Spinal cord (tissue), 10 donors: ENCODE data around the gene MAML2. TPM values are rescaled to one million over a fixed set of nuclear protein-coding genes. Genes with fewer than 3 reads are reported as not detected.

Experiments
- DNase-seq, 6 donors: peaks; one replicate each; pipeline versions ENCODE4 v3.0.0 to v3.0.0-alpha.2; 2013 to 2015; ENCODE audit warnings: low spot score in 6 of 6, low read depth in 4 of 6
- H3K27ac ChIP-seq: one replicate; pipeline ENCODE4 v1.5.1; 2013; ENCODE audit warnings: low read depth, low read length, control low read depth
- H3K27me3 ChIP-seq: one replicate; pipeline ENCODE4 v1.6.1; 2013; ENCODE audit warnings: low read length; ENCODE audit not compliant: control insufficient read depth, insufficient read depth
- H3K36me3 ChIP-seq: one replicate; pipeline ENCODE4 v1.6.1; 2013; ENCODE audit warnings: low read length; ENCODE audit not compliant: control insufficient read depth, insufficient read depth
- H3K4me1 ChIP-seq: one replicate; pipeline ENCODE4 v1.6.1; 2013; ENCODE audit warnings: low read length; ENCODE audit not compliant: control insufficient read depth, insufficient read depth
- H3K4me3 ChIP-seq: one replicate; pipeline ENCODE4 v1.5.1; 2013; ENCODE audit warnings: low read depth, low read length, control low read depth
- H3K9me3 ChIP-seq: one replicate; pipeline ENCODE4 v1.6.1; 2013; ENCODE audit warnings: low read length; ENCODE audit not compliant: control insufficient read depth, insufficient read depth
- WGBS: methylation state at CpG from one replicate; pipeline ENCODE4 v1.1.5; 2013; ENCODE audit warnings: missing lambda C conversion rate; ENCODE audit not compliant: insufficient coverage; 5-methylcytosine and 5-hydroxymethylcytosine counted together
- polyA plus RNA-seq, 2 donors: library from polyadenylated mRNA; unstranded; fragments of 120-200 nt; gene quantifications; one replicate each; pipeline ENCODE4 v1.2.1, GENCODE V29; 2013; ENCODE audit not compliant: insufficient read length in 2 of 2
- total RNA-seq, 2 donors: library from RNA; depleted of rRNA in 1 of 2; stranded (reverse); fragments of 120-200 nt in 1 of 2; fragments of >200 nt in 1 of 2; gene quantifications; one replicate each; pipeline versions ENCODE4 v1.2.3 to v1.2.4, GENCODE V29; 2013 to 2014
- donor health status: healthy.

MAML2 gene
- total and polyA plus RNA-seq, 4 donors: 16.7 to 25.5 (median 18.7) TPM

DNA sequence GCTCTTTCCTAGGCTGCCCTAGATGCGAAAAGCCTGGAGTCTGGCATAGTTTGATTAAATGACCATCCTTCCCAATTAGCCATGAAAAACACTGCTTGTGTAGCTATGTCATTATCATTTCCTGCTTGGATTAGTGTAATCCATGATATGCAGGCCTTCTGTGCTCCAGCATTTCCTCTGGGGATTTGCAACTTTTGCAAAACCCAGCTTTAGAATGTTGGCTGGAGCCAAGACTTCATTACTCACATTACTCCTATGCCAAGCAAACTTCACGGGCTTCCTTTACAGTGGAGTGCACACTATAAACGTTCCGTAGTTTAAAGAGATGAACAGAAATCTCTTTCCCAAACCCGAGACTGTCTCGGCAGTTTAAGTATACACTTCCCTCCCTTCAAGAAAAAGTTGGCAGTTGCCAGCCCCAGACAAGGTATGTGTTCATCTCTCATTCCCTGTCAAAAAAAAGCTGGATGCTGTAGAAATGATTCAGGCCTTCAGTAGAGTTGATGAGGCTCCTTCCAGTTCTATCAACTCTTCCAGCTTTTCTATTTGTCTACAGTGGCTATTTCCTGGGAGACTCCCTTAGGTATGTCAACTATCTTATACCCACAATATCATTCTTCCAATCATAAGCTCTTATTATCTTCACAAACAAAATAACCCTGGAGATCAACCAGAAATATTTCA lies 180.0 kb downstream of the MAML2 start:
- H3K27me3 ChIP-seq: no peaks in the 10 kb centered on the region
- peaks cover 6% of the 10 kb centered on the region for H3K4me1 ChIP-seq
- H3K9me3 ChIP-seq: no peaks in the 10 kb centered on the region
- H3K27ac ChIP-seq: peak overlapping the region; percentile 0
- no peak overlapping the region for H3K4me3 ChIP-seq
- H3K36me3 ChIP-seq: no peaks in the 10 kb centered on the region
- WGBS: 47% methylated on average over 4 of the region's 6 CpGs
- DNase-seq: peak in 1 of 6 donors; percentile 80

DNA sequence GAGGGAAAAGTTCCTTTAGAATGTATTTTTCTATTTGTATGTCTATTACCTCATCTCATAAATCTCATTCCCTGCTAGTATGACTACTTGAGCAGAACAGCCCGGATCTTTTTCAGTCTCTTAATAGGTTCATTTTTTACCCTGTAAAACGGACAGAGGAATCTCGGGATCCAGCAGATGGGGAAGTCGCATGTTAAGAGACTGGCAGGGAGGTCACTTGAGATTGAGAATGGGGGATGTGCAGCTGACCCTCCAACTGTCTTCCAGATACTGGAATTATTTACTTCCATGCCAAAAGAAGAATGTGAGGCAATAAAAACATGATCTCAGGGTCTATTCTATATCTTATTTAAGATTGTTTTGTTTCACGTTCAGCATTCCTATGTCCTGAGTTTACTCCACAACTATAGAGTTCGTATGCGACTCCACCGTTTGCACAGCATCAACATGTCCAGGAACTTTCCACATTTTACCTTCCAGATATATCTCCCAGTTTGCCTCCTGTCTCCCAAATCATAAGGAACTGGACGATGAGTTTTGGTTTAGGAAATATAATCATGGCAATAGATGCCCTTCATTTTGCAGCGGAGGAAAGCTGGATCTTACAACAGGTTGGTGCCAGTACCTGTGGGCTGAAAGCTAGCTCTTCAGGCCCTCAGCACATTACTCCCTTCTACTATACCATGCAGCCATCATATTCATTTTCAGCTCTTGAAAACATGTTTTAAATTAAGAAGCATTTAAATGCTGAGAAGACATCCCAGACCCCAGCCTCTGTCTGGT lies 181.5 kb downstream of the MAML2 start:
- no peak overlapping the region for H3K27ac ChIP-seq
- H3K27me3 ChIP-seq: no peaks in the 10 kb centered on the region
- peaks cover 6% of the 10 kb centered on the region for H3K4me1 ChIP-seq
- H3K36me3 ChIP-seq: no peaks in the 10 kb centered on the region
- peak in 1 of 6 donors; percentile 45 for DNase-seq
- no peaks in the 10 kb centered on the region for H3K9me3 ChIP-seq
- no peak overlapping the region for H3K4me3 ChIP-seq
- WGBS: 100% methylated on average over 1 of the region's 10 CpGs

DNA sequence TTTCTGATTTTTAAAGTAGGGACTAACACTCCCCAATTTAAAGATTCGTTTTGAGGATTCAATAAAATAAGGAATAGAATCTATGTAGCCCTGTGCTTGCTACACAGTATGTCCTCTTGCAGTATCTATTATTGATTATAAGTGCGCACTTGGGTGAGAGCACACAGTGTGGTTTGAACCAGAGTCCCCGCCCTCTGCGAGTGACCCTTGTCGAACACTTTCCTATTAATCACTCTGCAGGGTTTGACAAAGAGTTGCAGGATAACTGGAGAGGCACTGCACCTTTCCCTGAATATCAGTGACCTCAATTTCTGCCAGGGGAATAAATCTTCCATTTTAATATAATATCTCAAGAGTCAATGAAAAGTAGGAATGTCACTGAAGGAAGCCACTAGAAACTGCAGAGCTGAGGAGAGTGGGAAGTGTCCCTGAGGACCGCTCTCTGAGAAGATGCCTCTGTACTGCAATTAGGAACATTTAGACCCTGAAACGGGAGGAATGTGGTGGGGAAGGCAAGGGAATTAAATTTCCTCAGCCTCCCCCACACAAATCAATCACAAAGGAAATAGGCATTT lies 182.2 kb downstream of the MAML2 start:
- Histone ChIP-seq H3K27me3 (no peaks in the 10 kb centered on the region), H3K4me3 (no peak overlapping the region), H3K27ac (no peak overlapping the region), H3K9me3 (no peaks in the 10 kb centered on the region), H3K4me1 (peaks cover 12% of the 10 kb centered on the region), H3K36me3 (no peaks in the 10 kb centered on the region)
- peak in 1 of 6 donors; percentile 48 for DNase-seq
- WGBS: 64% methylated on average over 3 of the region's 7 CpGs

DNA sequence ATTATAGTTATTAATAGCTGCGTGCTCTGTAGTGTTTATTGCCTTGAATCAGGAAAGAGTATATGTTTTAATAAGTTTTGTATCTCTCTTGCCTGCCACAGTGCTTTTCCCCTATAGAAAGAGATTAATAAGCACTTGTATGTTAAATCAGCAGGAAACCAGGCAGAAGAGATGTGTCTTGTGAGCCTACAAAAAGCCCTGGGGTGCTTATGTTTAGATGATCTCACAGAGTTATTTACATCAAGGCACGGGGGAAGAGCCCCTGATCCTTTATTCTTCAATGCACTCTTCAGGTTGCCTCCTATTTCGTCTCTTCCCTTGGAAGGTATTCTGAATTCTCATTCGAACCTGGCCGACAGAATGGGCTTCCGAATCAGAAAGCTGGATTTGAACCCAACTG lies 183.0 kb downstream of the MAML2 start:
- H3K9me3 ChIP-seq: no peaks in the 10 kb centered on the region
- no peaks in the 10 kb centered on the region for H3K36me3 ChIP-seq
- no peaks in the 10 kb centered on the region for H3K27me3 ChIP-seq
- peaks cover 16% of the 10 kb centered on the region for H3K4me1 ChIP-seq
- H3K27ac ChIP-seq: no peak overlapping the region
- 45% methylated on average over 3 of the region's 6 CpGs for WGBS
- no peak for DNase-seq
- no peak overlapping the region for H3K4me3 ChIP-seq

DNA sequence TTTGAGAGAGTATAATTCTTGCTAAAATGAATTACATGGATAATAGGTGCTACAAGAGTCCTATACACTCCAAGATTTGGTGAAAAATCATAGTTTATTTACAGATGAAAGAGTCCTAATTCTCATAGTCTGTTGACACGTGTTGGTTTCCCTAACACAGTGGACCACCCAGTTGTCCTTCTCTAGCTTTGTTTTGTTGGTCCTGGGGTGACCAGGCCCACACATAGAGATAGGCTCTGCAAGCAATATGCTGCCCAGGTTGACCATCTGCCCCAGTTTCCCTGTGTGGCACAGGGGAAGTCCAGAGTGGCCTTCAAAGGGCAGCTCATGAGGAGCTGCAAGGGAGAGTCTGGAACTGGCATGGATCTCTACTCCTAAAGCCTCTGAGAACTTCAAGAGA lies 184.9 kb downstream of the MAML2 start:
- Histone ChIP-seq H3K4me3 (no peak overlapping the region), H3K9me3 (no peaks in the 10 kb centered on the region), H3K27me3 (no peaks in the 10 kb centered on the region), H3K27ac (no peak overlapping the region), H3K4me1 (peaks cover 25% of the 10 kb centered on the region), H3K36me3 (no peaks in the 10 kb centered on the region)
- no peak for DNase-seq
- 89% methylated on average over 1 of the region's 1 CpG for WGBS

DNA sequence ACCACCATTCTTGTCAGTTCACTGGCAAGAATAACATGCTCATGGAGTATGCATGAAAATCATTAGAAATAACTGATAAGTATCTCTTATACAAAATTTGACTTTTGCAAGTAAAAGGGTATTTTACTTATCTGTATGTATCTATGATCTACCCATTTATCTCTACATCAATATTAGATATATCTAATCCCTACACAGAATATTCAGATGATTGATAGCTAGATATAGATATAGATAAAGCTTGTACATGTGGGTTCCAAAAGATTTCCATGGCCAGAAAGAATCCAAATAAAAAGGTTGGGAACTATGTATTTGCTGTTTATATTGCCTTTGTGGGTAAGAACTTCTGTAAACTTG lies 185.5 kb downstream of the MAML2 start:
- H3K27ac ChIP-seq: no peak overlapping the region

GRCh38 chr11:96156379-96156722 lies 186.6 kb downstream of the MAML2 start:
- no peak overlapping the region for H3K4me3 ChIP-seq
- H3K4me1 ChIP-seq: peaks cover 23% of the 10 kb centered on the region
- no peaks in the 10 kb centered on the region for H3K9me3 ChIP-seq
- H3K27me3 ChIP-seq: no peaks in the 10 kb centered on the region
- 43% methylated on average over 1 of the region's 3 CpGs for WGBS
- H3K27ac ChIP-seq: peak overlapping the region; percentile 87
- no peak for DNase-seq
- no peaks in the 10 kb centered on the region for H3K36me3 ChIP-seq

More for the DNA sequence above, 185.5 kb downstream of the MAML2 start:
- no peaks in the 10 kb centered on the region for H3K9me3 ChIP-seq
- H3K4me1 ChIP-seq: peaks cover 23% of the 10 kb centered on the region
- no peaks in the 10 kb centered on the region for H3K27me3 ChIP-seq
- no peak overlapping the region for H3K4me3 ChIP-seq
- no peak for DNase-seq
- no peaks in the 10 kb centered on the region for H3K36me3 ChIP-seq

- Histone ChIP-seq H3K27ac (peak overlapping the region; percentile 87), H3K36me3 (no peaks in the 10 kb centered on the region), H3K4me1 (peaks cover 23% of the 10 kb centered on the region), H3K27me3 (no peaks in the 10 kb centered on the region), H3K4me3 (no peak overlapping the region), H3K9me3 (no peaks in the 10 kb centered on the region)
- peak in 5 of 6 donors; percentile 36 to 85 (median 62) for DNase-seq
- WGBS: 24% methylated on average over 7 of the region's 9 CpGs
Observed at GRCh38 chr11:96155627-96156378, 187.2 kb downstream of the MAML2 start.

DNA sequence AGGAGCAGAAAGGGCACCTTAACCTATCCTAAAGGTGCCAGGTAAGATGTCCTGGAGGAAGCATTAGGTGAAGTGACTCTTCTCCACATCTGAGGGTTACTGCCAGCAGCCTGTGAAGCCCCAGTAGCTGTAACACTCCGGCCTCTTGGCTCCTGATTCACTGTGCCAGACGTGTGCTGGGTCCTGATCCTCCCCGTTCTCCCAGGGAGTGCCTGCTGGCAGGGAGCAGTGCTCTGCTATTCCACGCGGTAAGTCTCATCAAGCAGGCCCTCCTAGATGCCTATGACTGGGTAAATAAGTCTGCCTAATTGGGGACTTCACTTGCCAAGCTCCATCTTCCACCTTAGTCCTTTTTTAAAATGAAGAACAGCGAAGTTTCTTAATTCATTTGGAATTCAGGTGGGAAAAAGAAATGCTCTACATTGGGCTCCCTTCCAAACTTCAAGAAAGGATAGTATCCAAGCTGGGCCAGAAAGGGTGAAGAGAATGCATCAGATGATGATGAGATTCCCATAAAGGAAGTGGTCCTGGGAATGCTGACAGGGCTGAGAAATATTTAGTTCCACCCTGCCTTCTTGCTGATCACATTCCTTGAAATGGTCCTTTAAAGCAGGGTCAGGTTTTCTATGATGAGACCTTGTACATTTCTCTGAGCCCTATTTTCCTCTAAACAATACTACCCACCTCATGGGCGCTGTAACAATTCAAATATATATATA lies 188.0 kb downstream of the MAML2 start:
- Histone ChIP-seq H3K27me3 (no peaks in the 10 kb centered on the region), H3K36me3 (no peaks in the 10 kb centered on the region), H3K4me1 (peaks cover 23% of the 10 kb centered on the region), H3K9me3 (no peaks in the 10 kb centered on the region), H3K4me3 (no peak overlapping the region), H3K27ac (peak overlapping the region; percentile 77)
- peak in 2 of 6 donors; percentile 57 to 74 for DNase-seq
- 67% methylated on average over 1 of the region's 7 CpGs for WGBS
